Measurements from ENCODE around the gene TRIP10. TPM values are rescaled to one million over a fixed set of nuclear protein-coding genes. Genes with fewer than 3 reads are reported as not detected.
A peak's percentile ranks its signal among the peaks of the same experiment; 100 is the strongest.

The TRIP10 gene
- total and polyA plus RNA-seq, 2 of the 13 experiments (the other 11 are each of a cell fraction or from before 2014, with no cell fraction given) = 32.5 to 33.2 TPM

GRCh38 chr19:6766357-6767080 lies 27.0 kb downstream of the TRIP10 start:
- H3K36me3 ChIP-seq (replicated peaks in 1 of 2; ENCODE audit: control insufficient read depth in 1 of 2, insufficient read depth in 2 of 2, low read length in 2 of 2) = no peaks in the 10 kb centered on the region
- H3K4me1 ChIP-seq (ENCODE audit: insufficient read depth, low read length) = peaks cover 40% of the 10 kb centered on the region
- DNase-seq (ENCODE audit: low spot score) (no peak), FAIRE-seq (peak; percentile 30), ATAC-seq (peak; percentile 12; the same call in 1 of the 3 replicates)
- no peaks in the 10 kb centered on the region for H4K20me1 ChIP-seq (ENCODE audit: insufficient read depth, low read length)
- H3K4me2 ChIP-seq (ENCODE audit: low read depth, low read length) = peak overlapping the region; percentile 86
- H3K9me3 ChIP-seq (ENCODE audit: low read length) = no peaks in the 10 kb centered on the region
- BruUV-seq (replicated peaks) = TSS peak; percentile 75
- ChIA-PET POLR2A (interaction anchor here (0.8 to 1.0 kb wide), 3 partner anchors 12 to 303 kb away, joined by 3 read pairs; partner anchors contain the start of gene ZNF557), CTCF (ENCODE audit: low intra/inter-chr PET ratio, low total read pairs) (no interaction called here)
- no peak overlapping the region for H3K27ac ChIP-seq (ENCODE audit: extremely low read length, insufficient read depth, low read length)
- peak overlapping the region; percentile 45; the same call in 1 of the 2 replicates for H3K9ac ChIP-seq (ENCODE audit: insufficient read depth, low read depth, low read length)
- no peaks in the 10 kb centered on the region for H3K79me2 ChIP-seq (ENCODE audit: insufficient read depth, low read length)
- H3K4me3 ChIP-seq (replicated peaks in 1 of 3; ENCODE audit: insufficient read depth in 1 of 3, low read depth in 2 of 3, low read length in 3 of 3) = peak overlapping the region; percentile 52 to 73 (median 64)
- WGBS (ENCODE audit: low lambda C conversion rate) = 3% methylated on average over 14 of the region's 16 CpGs
- H3K27me3 ChIP-seq (ENCODE audit: control insufficient read depth in 1 of 2, insufficient read depth in 2 of 2, low read length in 2 of 2) = no peaks in the 10 kb centered on the region
- intact Hi-C loops (cut with micrococcal nuclease; ENCODE audit: unreplicated experiment) = no loop called here
- in situ Hi-C loops (cut with HindIII; ENCODE audit: extremely low pct_ligation_motif_present, low pct_unique_long_range_greater_than_20kb) = no loop called here
- no peak overlapping the region for H2AFZ ChIP-seq (ENCODE audit: low read length)
- TF ChIP-seq, protein P1, sequence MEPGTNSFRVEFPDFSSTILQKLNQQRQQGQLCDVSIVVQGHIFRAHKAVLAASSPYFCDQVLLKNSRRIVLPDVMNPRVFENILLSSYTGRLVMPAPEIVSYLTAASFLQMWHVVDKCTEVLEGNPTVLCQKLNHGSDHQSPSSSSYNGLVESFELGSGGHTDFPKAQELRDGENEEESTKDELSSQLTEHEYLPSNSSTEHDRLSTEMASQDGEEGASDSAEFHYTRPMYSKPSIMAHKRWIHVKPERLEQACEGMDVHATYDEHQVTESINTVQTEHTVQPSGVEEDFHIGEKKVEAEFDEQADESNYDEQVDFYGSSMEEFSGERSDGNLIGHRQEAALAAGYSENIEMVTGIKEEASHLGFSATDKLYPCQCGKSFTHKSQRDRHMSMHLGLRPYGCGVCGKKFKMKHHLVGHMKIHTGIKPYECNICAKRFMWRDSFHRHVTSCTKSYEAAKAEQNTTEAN (CRISPR knock-in tag; conservative IDR thresholded peaks at IDR 0.05) = no peak
- TF ChIP-seq ZNF256 (CRISPR knock-in tag; conservative IDR thresholded peaks at IDR 0.05) = no peak
- 0 out of 2 replicates have a peak, but pooled peaks have one; percentile 19 for TF ChIP-seq TBX2 (CRISPR knock-in tag; IDR thresholded peaks at IDR 0.05; ENCODE audit: borderline replicate concordance)
- TF ChIP-seq ZNF326 (CRISPR knock-in tag; IDR thresholded peaks at IDR 0.05; ENCODE audit: borderline replicate concordance) = no peak
- 0 out of 2 replicates have a peak, but pooled peaks have one; percentile 6 for TF ChIP-seq CTCF (CRISPR knock-in tag; IDR thresholded peaks at IDR 0.05)
- TF ChIP-seq, protein P2, sequence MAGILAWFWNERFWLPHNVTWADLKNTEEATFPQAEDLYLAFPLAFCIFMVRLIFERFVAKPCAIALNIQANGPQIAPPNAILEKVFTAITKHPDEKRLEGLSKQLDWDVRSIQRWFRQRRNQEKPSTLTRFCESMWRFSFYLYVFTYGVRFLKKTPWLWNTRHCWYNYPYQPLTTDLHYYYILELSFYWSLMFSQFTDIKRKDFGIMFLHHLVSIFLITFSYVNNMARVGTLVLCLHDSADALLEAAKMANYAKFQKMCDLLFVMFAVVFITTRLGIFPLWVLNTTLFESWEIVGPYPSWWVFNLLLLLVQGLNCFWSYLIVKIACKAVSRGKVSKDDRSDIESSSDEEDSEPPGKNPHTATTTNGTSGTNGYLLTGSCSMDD (CRISPR knock-in tag; IDR thresholded peaks at IDR 0.05) = no peak
- TF ChIP-seq ZNF263 (CRISPR knock-in tag; IDR thresholded peaks at IDR 0.05) = 0 out of 2 replicates have a peak, but pooled peaks have one; percentile 42
- TF ChIP-seq ZNF234 (CRISPR knock-in tag; conservative IDR thresholded peaks at IDR 0.05) = no peak
- TF ChIP-seq NFKB2 (CRISPR knock-in tag; IDR thresholded peaks at IDR 0.05; ENCODE audit: borderline replicate concordance) = no peak
- TF ChIP-seq, protein P3, sequence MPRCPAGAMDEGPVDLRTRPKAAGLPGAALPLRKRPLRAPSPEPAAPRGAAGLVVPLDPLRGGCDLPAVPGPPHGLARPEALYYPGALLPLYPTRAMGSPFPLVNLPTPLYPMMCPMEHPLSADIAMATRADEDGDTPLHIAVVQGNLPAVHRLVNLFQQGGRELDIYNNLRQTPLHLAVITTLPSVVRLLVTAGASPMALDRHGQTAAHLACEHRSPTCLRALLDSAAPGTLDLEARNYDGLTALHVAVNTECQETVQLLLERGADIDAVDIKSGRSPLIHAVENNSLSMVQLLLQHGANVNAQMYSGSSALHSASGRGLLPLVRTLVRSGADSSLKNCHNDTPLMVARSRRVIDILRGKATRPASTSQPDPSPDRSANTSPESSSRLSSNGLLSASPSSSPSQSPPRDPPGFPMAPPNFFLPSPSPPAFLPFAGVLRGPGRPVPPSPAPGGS (CRISPR knock-in tag; IDR thresholded peaks at IDR 0.05) = 0 out of 2 replicates have a peak, but pooled peaks have one; percentile 10
- TF ChIP-seq MNT (IDR thresholded peaks at IDR 0.05) = 0 out of 2 replicates have a peak, but pooled peaks have one; percentile 28
- TF ChIP-seq ATF7 (IDR thresholded peaks at IDR 0.05) = no peak
- 0 out of 2 replicates have a peak, but pooled peaks have one; percentile 5 for TF ChIP-seq ATF7 (CRISPR knock-in tag; IDR thresholded peaks at IDR 0.05)
- TF ChIP-seq ZBTB38 (CRISPR knock-in tag; IDR thresholded peaks at IDR 0.05) = 0 out of 2 replicates have a peak, but pooled peaks have one; percentile 6
- TF ChIP-seq ZNF501 (CRISPR knock-in tag; IDR thresholded peaks at IDR 0.05) = 0 out of 2 replicates have a peak, but pooled peaks have one; percentile 40
- no peak for TF ChIP-seq AGO2 (optimal IDR thresholded peaks at IDR 0.05; ENCODE audit: low read depth, low read length)
- peak; percentile 82; the same call in 1 of the 2 replicates for TF ChIP-seq ZNF672 (CRISPR knock-in tag; IDR thresholded peaks at IDR 0.05)

Data from HepG2 (cell line).